OCI-LY1 (cell line): ENCODE measurements around the gene LEMD3.

ENCODE experiments used
- H2AFZ ChIP-seq: fragments of 200-600 bp; sonication (generic), shearing (Covaris generic); 2 replicates; pipeline ENCODE4 v1.6.0; 2014; ENCODE audit warnings: antibody characterized with exemption, mild to moderate bottlenecking, low read length
- H3F3A ChIP-seq: fragments of 200-600 bp; sonication (generic), shearing (Covaris generic); 2 replicates; pipeline ENCODE4 v1.6.0; 2014; ENCODE audit warnings: mild to moderate bottlenecking, antibody characterized with exemption, low read length, moderate library complexity; ENCODE audit not compliant: insufficient read depth
- H3K27ac ChIP-seq: fragments of 200-600 bp; sonication (generic); 2 replicates; pipeline ENCODE4 v1.5.1; 2014; ENCODE audit warnings: low read length, mixed run types, mild to moderate bottlenecking, low read depth; ENCODE audit not compliant: poor library complexity, severe bottlenecking
- H3K27me3 ChIP-seq: fragments of 200-600 bp; sonication (generic); 2 replicates; pipeline ENCODE4 v1.6.0; 2014; ENCODE audit warnings: antibody characterized with exemption, mild to moderate bottlenecking, low read length, moderate library complexity; ENCODE audit not compliant: insufficient read depth
- H3K36me3 ChIP-seq: fragments of 200-600 bp; sonication (generic); 2 replicates; pipeline ENCODE4 v1.6.1; 2014; ENCODE audit warnings: mild to moderate bottlenecking, antibody characterized with exemption, low read length, moderate library complexity, mixed read lengths; ENCODE audit not compliant: insufficient read depth
- H3K4me1 ChIP-seq: fragments of 200-600 bp; sonication (generic); 2 replicates; pipeline ENCODE4 v1.5.1; 2014; ENCODE audit warnings: mild to moderate bottlenecking, low read length, moderate library complexity; ENCODE audit not compliant: insufficient read depth, severe bottlenecking
- H3K4me2 ChIP-seq: fragments of 200-600 bp; sonication (generic), shearing (Covaris generic); 2 replicates; pipeline ENCODE4 v1.6.1; 2014; ENCODE audit warnings: low read length
- H3K4me3 ChIP-seq: fragments of 200-600 bp; sonication (generic); 2 replicates; pipeline ENCODE4 v1.5.1; 2014; ENCODE audit warnings: low read length, low read depth, mild to moderate bottlenecking, mixed read lengths; ENCODE audit not compliant: poor library complexity, severe bottlenecking
- H3K79me2 ChIP-seq: fragments of 200-600 bp; shearing (Covaris generic); 2 replicates; pipeline ENCODE4 v1.6.1; 2016; ENCODE audit warnings: mixed run types, low read length, mixed read lengths; ENCODE audit not compliant: insufficient read depth
- H3K9ac ChIP-seq: fragments of 200-600 bp; sonication (generic), shearing (Covaris generic); 2 replicates; pipeline ENCODE4 v1.6.1; 2014; ENCODE audit warnings: mild to moderate bottlenecking, low read length, mixed read lengths
- H3K9me2 ChIP-seq: fragments of 200-600 bp; sonication (generic), shearing (Covaris generic); 2 replicates; pipeline ENCODE4 v1.6.1; 2014; ENCODE audit warnings: low read depth, mild to moderate bottlenecking, low read length, mixed read lengths
- H3K9me3 ChIP-seq: fragments of 200-600 bp; shearing (Covaris generic); 2 replicates; pipeline ENCODE4 v1.6.1; 2014; ENCODE audit warnings: low read length, mixed read lengths
- H4K20me1 ChIP-seq: fragments of 200-600 bp; sonication (generic), shearing (Covaris generic); 2 replicates; pipeline ENCODE4 v1.6.0; 2016; ENCODE audit warnings: mild to moderate bottlenecking, low read length; ENCODE audit not compliant: insufficient read depth
- EZH2 ChIP-seq: fragments of 200-600 bp; sonication (generic), shearing (Covaris generic); IDR thresholded peaks from 2 replicates; pipeline ENCODE4 v1.8.0; 2017; ENCODE audit warnings: borderline replicate concordance, mixed run types, mild to moderate bottlenecking, antibody characterized with exemption, low read length, moderate library complexity, mixed read lengths
- TF ChIP-seq, protein P1 (sequence below): fragments of 200-600 bp; sonication (generic), shearing (Covaris generic); IDR thresholded peaks from 2 replicates; pipeline ENCODE4 v1.5.1; 2017; ENCODE audit warnings: mild to moderate bottlenecking, antibody characterized with exemption, low read length, moderate library complexity, mixed read lengths

LEMD3 gene

DNA sequence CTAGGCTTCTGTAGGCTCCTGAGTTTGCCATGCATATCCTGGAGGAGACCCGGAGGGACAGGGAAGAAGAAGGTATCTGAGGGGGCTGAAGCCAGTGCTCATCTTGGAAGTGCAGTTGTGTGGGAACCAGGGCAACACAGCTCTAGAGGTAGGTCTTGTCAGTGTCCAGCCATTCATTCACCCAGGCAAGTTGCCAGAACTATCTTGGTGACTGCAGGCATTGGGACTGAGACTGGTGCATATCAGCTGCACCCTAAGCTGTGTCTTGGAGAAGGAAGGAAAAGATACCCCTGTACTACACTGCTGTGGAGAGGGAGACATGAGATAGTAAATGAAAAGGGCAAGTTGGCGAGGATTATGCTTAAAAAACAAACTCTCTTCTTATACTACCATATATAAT, 43.4 kb upstream of the LEMD3 start:
- H3K9me3 ChIP-seq: no peaks in the 10 kb centered on the region
- H3K79me2 ChIP-seq: no peaks in the 10 kb centered on the region
- TF ChIP-seq, protein P1, sequence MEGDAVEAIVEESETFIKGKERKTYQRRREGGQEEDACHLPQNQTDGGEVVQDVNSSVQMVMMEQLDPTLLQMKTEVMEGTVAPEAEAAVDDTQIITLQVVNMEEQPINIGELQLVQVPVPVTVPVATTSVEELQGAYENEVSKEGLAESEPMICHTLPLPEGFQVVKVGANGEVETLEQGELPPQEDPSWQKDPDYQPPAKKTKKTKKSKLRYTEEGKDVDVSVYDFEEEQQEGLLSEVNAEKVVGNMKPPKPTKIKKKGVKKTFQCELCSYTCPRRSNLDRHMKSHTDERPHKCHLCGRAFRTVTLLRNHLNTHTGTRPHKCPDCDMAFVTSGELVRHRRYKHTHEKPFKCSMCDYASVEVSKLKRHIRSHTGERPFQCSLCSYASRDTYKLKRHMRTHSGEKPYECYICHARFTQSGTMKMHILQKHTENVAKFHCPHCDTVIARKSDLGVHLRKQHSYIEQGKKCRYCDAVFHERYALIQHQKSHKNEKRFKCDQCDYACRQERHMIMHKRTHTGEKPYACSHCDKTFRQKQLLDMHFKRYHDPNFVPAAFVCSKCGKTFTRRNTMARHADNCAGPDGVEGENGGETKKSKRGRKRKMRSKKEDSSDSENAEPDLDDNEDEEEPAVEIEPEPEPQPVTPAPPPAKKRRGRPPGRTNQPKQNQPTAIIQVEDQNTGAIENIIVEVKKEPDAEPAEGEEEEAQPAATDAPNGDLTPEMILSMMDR: no peak
- no peak for TF ChIP-seq EZH2
- no peaks in the 10 kb centered on the region for H3K4me1 ChIP-seq
- no peaks in the 10 kb centered on the region for H3K36me3 ChIP-seq
- H3K27ac ChIP-seq: no peak overlapping the region
- H3K9me2 ChIP-seq: no peaks in the 10 kb centered on the region
- no peak overlapping the region for H3K4me3 ChIP-seq
- H3K27me3 ChIP-seq: no peaks in the 10 kb centered on the region
- H2AFZ ChIP-seq: no peak overlapping the region
- no peak overlapping the region for H3K9ac ChIP-seq
- no peak overlapping the region for H3K4me2 ChIP-seq
- H3F3A ChIP-seq: no peaks in the 10 kb centered on the region
- H4K20me1 ChIP-seq: no peaks in the 10 kb centered on the region

DNA sequence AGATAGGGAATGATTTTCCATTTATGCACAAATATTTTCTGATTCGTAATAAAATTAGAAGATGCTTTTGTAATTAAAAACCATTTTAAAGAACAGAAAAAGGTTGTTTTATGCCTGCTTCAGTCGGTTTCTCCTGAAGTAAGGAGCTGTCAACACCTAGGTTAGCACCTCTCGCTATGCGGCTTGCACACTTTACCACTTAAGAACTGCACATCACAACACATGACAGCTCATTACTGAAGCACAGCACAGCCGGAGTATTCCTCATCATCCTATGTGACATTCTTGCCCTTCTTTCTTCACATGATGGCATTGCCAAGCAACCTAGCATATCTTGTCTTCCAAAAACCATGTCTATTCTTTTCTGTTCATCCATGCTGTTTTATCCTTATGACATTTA, 42.9 kb upstream of the LEMD3 start:
- TF ChIP-seq, protein P1: no peak
- TF ChIP-seq EZH2: no peak
- Histone ChIP-seq H3K27ac (no peak overlapping the region), H3K27me3 (no peaks in the 10 kb centered on the region), H3K36me3 (no peaks in the 10 kb centered on the region), H3F3A (no peaks in the 10 kb centered on the region), H3K79me2 (no peaks in the 10 kb centered on the region), H3K9me2 (no peaks in the 10 kb centered on the region), H2AFZ (no peak overlapping the region), H3K9me3 (no peaks in the 10 kb centered on the region), H3K4me1 (no peaks in the 10 kb centered on the region), H3K9ac (no peak overlapping the region), H3K4me3 (no peak overlapping the region), H4K20me1 (no peaks in the 10 kb centered on the region), H3K4me2 (no peak overlapping the region)

- TF ChIP-seq EZH2: no peak
- TF ChIP-seq, protein P1: no peak
- H3K27me3 ChIP-seq: no peaks in the 10 kb centered on the region
- H4K20me1 ChIP-seq: no peaks in the 10 kb centered on the region
- no peaks in the 10 kb centered on the region for H3F3A ChIP-seq
- no peak overlapping the region for H3K27ac ChIP-seq
- no peaks in the 10 kb centered on the region for H3K9me2 ChIP-seq
- no peak overlapping the region for H3K9ac ChIP-seq
- H3K79me2 ChIP-seq: no peaks in the 10 kb centered on the region
- no peaks in the 10 kb centered on the region for H3K4me1 ChIP-seq
- H3K9me3 ChIP-seq: no peaks in the 10 kb centered on the region
- H3K36me3 ChIP-seq: no peaks in the 10 kb centered on the region
- no peak overlapping the region for H2AFZ ChIP-seq
- no peak overlapping the region for H3K4me3 ChIP-seq
- H3K4me2 ChIP-seq: no peak overlapping the region
Observed at GRCh38 chr12:65133879-65134278, 35.5 kb upstream of the LEMD3 start.
